Endothelial cell of umbilical vein (primary cell): Measurements from ENCODE around the gene SLC9A9. TPM values are rescaled to one million over a fixed set of nuclear protein-coding genes. Genes with fewer than 3 reads are reported as not detected.

Source experiments
- BruUV-seq: library from RNA; stranded (reverse); fragments of 400-500 nt; replicated peaks from 2 replicates; lab custom pipeline; 2021; lab: Mats Ljungman, UMichigan
- CTCF ChIA-PET: fragments of 300-600, 350-600 bp; sonication (Branson Sonifier 250); formaldehyde crosslinking; loops from one replicate; lab custom pipeline; 2021; ENCODE audit warnings: antibody characterized with exemption, inconsistent platforms; lab: Charles Lee
- POLR2A ChIA-PET: fragments of 300-600, 350-600 bp; sonication (Branson Sonifier 250); formaldehyde crosslinking; loops from one replicate; lab custom pipeline; 2021; ENCODE audit warnings: antibody characterized with exemption, inconsistent platforms; lab: Charles Lee
- DNase-seq: peaks from one replicate; pipeline ENCODE4 v3.0.0-alpha.2; 2011; ENCODE audit warnings: low read depth, low spot score
- FAIRE-seq: peaks from 2 replicates; lab custom pipeline; 2011; peaks lifted over from hg19 to GRCh38; lab: Jason Lieb, UNC
- H2AFZ ChIP-seq: 2 replicates; pipeline ENCODE4 v1.6.0; 2012; ENCODE audit warnings: low read depth, low read length, control low read depth, inconsistent platforms
- H3K27ac ChIP-seq: 2 replicates; pipeline ENCODE4 v1.5.1; 2011; ENCODE audit warnings: low read depth, mild to moderate bottlenecking, control low read depth, low read length, moderate library complexity; ENCODE audit not compliant: insufficient read depth
- H3K27me3 ChIP-seq, 2 experiments: 2 replicates each; pipeline versions ENCODE4 v1.6.0 to v1.6.1; 2011; ENCODE audit warnings: low read length in 2 of 2, mixed read lengths in 1 of 2; ENCODE audit not compliant: control insufficient read depth in 2 of 2, insufficient read depth in 2 of 2
- H3K36me3 ChIP-seq, 2 experiments: 2 replicates in 1 of 2; 3 replicates in 1 of 2; pipeline ENCODE4 v1.5.1; 2011; ENCODE audit warnings: low read length in 2 of 2, mild to moderate bottlenecking in 1 of 2, moderate library complexity in 1 of 2; ENCODE audit not compliant: control insufficient read depth in 2 of 2, insufficient read depth in 2 of 2; ENCODE audit errors: extremely low read depth in 1 of 2
- H3K4me1 ChIP-seq: 3 replicates; pipeline ENCODE4 v1.5.1; 2011; ENCODE audit warnings: mild to moderate bottlenecking, low read length; ENCODE audit not compliant: control insufficient read depth, insufficient read depth; ENCODE audit errors: extremely low read depth
- H3K4me2 ChIP-seq: 2 replicates; pipeline ENCODE4 v1.6.1; 2011; ENCODE audit warnings: low read length, control low read depth, mixed read lengths; ENCODE audit not compliant: insufficient read depth
- H3K4me3 ChIP-seq, 3 experiments: fragments of 200-600 bp in 1 of 3; sonication (generic), shearing (Covaris generic) in 1 of 3; replicated peaks in 1 of 3; 2 replicates each; pipeline ENCODE4 v1.5.1; 2011 to 2016; ENCODE audit warnings: control low read depth in 3 of 3, low read length in 3 of 3, mild to moderate bottlenecking in 2 of 3, inconsistent platforms in 1 of 3, low read depth in 1 of 3, moderate library complexity in 1 of 3; ENCODE audit not compliant: insufficient read depth in 1 of 3
- H3K79me2 ChIP-seq: 2 replicates; pipeline ENCODE4 v1.6.0; 2012; ENCODE audit warnings: low read length, inconsistent platforms; ENCODE audit not compliant: control insufficient read depth, insufficient read depth
- H3K9ac ChIP-seq: replicated peaks from 2 replicates; pipeline ENCODE3; 2011; ENCODE audit warnings: low read length, control low read depth; ENCODE audit not compliant: insufficient read depth; ENCODE audit errors: extremely low read depth
- H3K9me1 ChIP-seq: replicated peaks from 3 replicates; pipeline ENCODE4 v1.6.0; 2011; ENCODE audit warnings: mild to moderate bottlenecking, low read length; ENCODE audit not compliant: control insufficient read depth, insufficient read depth; ENCODE audit errors: extremely low read depth
- H3K9me3 ChIP-seq: replicated peaks from 2 replicates; pipeline ENCODE4 v1.5.1; 2012; ENCODE audit warnings: low read length, inconsistent platforms; ENCODE audit not compliant: control insufficient read depth, insufficient read depth
- H4K20me1 ChIP-seq: replicated peaks from 2 replicates; pipeline ENCODE3; 2011; ENCODE audit warnings: mild to moderate bottlenecking, low read length; ENCODE audit not compliant: control insufficient read depth, insufficient read depth; ENCODE audit errors: extremely low read depth
- CTCF ChIP-seq, 2 donors: IDR thresholded peaks; 1 replicate in 1 of 2; 2 replicates in 1 of 2; pipeline ENCODE4 v1.5.1; 2011; ENCODE audit warnings: low read length in 2 of 2, mild to moderate bottlenecking in 2 of 2, moderate library complexity in 2 of 2, control low read depth in 1 of 2, inconsistent platforms in 1 of 2, low read depth in 1 of 2; ENCODE audit not compliant: insufficient read depth in 1 of 2; ENCODE audit errors: extremely low read depth in 1 of 2
- FOS ChIP-seq: IDR thresholded peaks from 2 replicates; pipeline ENCODE4 v1.6.1; 2011; ENCODE audit warnings: mild to moderate bottlenecking, low read length, moderate library complexity, borderline replicate concordance; ENCODE audit not compliant: insufficient read depth
- GATA2 ChIP-seq: IDR thresholded peaks from 2 replicates; pipeline ENCODE4 v1.7.0; 2011; ENCODE audit warnings: low read depth, mild to moderate bottlenecking, moderate library complexity, mixed read lengths, low read length; ENCODE audit not compliant: insufficient read length, insufficient read depth
- JUN ChIP-seq: IDR thresholded peaks from 2 replicates; pipeline ENCODE4 v1.6.1; 2011; ENCODE audit warnings: borderline replicate concordance, low read depth; ENCODE audit not compliant: insufficient read length, insufficient read depth
- MYC ChIP-seq: IDR thresholded peaks from one replicate; pipeline ENCODE4 v1.6.1; 2011; ENCODE audit warnings: mild to moderate bottlenecking, low read depth, low read length
- POLR2A ChIP-seq: IDR thresholded peaks from 2 replicates; pipeline ENCODE4 v1.6.1; 2012; ENCODE audit warnings: low read depth, mild to moderate bottlenecking, control low read depth, low read length
- POLR2AphosphoS5 ChIP-seq: IDR thresholded peaks from 2 replicates; pipeline ENCODE4 v1.6.1; 2012; ENCODE audit warnings: low read depth, mild to moderate bottlenecking, control low read depth, low read length, moderate library complexity; ENCODE audit not compliant: insufficient read depth
- dilution Hi-C: fragments of 300-500 bp; cut with MboI; formaldehyde crosslinking; loops from one replicate; pipeline ENCODE4 v1.15.0; 2019; ENCODE audit warnings: low sequenced_read_pairs; ENCODE audit not compliant: extremely low pct_ligation_motif_present
- intact Hi-C: fragments of 100-400 bp; cut with micrococcal nuclease; formaldehyde crosslinking; loops from one replicate; pipeline ENCODE4 v1.10.0; 2022
- polyA plus RNA-seq, 4 experiments: library from polyadenylated mRNA; depleted of rRNA in 3 of 4; stranded (reverse) in 3 of 4; unstranded in 1 of 4; fragments of >200 nt; gene quantifications; 2 replicates each; pipeline versions ENCODE4 v1.2.1 to v1.2.3, GENCODE V29; 2011 to 2012; ENCODE audit warnings: missing spikeins in 1 of 4
- total RNA-seq: library from RNA; stranded (reverse); gene quantifications from 2 replicates; pipeline ENCODE4 v1.2.3, GENCODE V29; 2021
- TF ChIP-seq, protein P1 (sequence below): IDR thresholded peaks from 2 replicates; pipeline ENCODE4 v1.6.1; 2011; ENCODE audit not compliant: insufficient read depth, insufficient read length

Gene SLC9A9
- total and polyA plus RNA-seq, 2 donors (not counting 3 experiments of a cell fraction or from before 2014, with no cell fraction given): 1.5 to 1.8 TPM

GRCh38 chr3:143306407-143306806, 541.9 kb downstream of the SLC9A9 start:
- Histone ChIP-seq H3K4me3 (no peak overlapping the region), H3K9ac (no peak overlapping the region), H3K9me3 (no peaks in the 10 kb centered on the region), H3K9me1 (no peaks in the 10 kb centered on the region), H3K4me2 (peak overlapping the region; percentile 35), H4K20me1 (no peaks in the 10 kb centered on the region), H3K4me1 (peaks cover 51% of the 10 kb centered on the region), H3K36me3 (no peaks in the 10 kb centered on the region), H2AFZ (no peak overlapping the region), H3K27me3 (no peaks in the 10 kb centered on the region), H3K79me2 (no peaks in the 10 kb centered on the region), H3K27ac (no peak overlapping the region)
- no TSS peak for BruUV-seq
- no peak for TF ChIP-seq CTCF (IDR thresholded peaks at IDR 0.05; ENCODE audit: extremely low read depth in 1 of 2, insufficient read depth in 1 of 2, low read depth in 1 of 2, low read length in 2 of 2)
- no peak for TF ChIP-seq MYC
- TF ChIP-seq GATA2: no peak
- TF ChIP-seq, protein P1, sequence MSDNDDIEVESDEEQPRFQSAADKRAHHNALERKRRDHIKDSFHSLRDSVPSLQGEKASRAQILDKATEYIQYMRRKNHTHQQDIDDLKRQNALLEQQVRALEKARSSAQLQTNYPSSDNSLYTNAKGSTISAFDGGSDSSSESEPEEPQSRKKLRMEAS: no peak
- TF ChIP-seq POLR2AphosphoS5: peak; percentile 44
- TF ChIP-seq JUN: no peak
- TF ChIP-seq FOS: peak; percentile 38
- TF ChIP-seq POLR2A: peak; percentile 31
- ChIA-PET POLR2A (no interaction called here), CTCF (interaction anchor here (1.0 kb wide), 1 partner anchor 138 kb away, joined by 3 read pairs; no protein-coding TSS in a partner anchor)
- peak; percentile 85 for FAIRE-seq
- dilution Hi-C loops: no loop called here
- intact Hi-C loops: no loop called here
- DNase-seq: peak; percentile 61
